GM19452 (cell line): ENCODE measurements around the gene P2RX5.
"Not testable (repeated sequence)": the region's sequence is repeated elsewhere in the genome, so short reads cannot be mapped to it uniquely, and the experiment has no call there.

Experiments
- ATAC-seq: cut with Tn5 transposase; IDR thresholded peaks from one replicate; pipeline ENCODE4 v1.9.1; 2021; ENCODE audit not compliant: unreplicated experiment

The P2RX5 gene, protein sequence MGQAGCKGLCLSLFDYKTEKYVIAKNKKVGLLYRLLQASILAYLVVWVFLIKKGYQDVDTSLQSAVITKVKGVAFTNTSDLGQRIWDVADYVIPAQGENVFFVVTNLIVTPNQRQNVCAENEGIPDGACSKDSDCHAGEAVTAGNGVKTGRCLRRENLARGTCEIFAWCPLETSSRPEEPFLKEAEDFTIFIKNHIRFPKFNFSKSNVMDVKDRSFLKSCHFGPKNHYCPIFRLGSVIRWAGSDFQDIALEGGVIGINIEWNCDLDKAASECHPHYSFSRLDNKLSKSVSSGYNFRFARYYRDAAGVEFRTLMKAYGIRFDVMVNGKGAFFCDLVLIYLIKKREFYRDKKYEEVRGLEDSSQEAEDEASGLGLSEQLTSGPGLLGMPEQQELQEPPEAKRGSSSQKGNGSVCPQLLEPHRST

DNA sequence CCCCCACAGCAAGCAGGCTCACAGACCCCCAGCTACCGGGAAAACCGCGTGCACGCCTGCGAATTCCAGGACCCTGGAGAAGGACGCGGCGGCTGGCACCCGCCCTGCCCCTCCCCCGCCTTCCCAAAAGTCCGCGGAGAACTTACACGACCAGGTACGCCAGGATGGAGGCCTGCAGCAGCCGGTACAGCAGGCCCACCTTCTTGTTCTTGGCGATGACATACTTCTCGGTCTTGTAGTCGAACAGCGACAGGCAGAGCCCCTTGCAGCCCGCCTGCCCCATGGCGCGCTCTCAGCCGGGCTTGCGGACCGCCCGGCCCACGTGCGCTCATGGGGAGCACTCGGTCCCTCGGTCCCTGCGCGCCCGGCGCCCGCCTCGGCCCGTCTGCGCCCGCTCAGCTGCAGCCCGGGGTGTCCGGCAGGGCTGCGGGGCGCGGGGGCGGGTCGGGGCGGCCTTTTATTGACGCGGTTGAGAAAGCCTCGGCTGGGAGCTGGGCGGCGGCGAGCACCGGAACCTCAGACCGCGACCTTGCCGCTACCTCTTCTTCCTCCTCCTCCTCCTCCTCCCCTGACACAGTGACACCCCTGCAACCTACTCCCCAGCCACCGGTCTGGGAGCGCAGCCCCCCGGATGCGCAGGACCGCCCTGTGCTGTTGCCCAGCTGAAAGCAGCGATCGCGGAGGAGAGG, at the start of gene P2RX5:
Gene P2RX5, minus strand, starts transcription at position 433 of the 689 bp plus-strand sequence. Its CDS starts 150 bp downstream, at position 283.
- no peak for ATAC-seq

DNA sequence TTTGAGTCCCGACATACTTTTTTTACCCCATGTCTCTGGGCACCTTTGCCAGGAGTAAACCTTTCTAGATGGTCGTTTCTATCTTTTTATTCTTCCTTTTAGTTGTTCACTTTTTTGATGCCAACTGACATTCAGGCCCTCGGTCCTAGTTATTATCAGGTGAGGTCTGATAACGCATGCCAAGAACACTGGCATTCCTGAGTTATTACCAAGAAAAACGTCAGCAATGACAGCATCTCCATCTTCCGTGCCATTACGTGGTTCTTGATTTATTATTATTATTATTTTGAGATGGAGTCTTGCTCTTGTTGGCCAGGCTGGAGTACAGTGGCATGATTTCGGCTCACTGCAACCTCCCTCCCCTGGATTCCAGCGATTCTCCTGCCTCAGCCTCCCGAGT, 49.1 kb upstream of the P2RX5 start:
- ATAC-seq: no peak

DNA sequence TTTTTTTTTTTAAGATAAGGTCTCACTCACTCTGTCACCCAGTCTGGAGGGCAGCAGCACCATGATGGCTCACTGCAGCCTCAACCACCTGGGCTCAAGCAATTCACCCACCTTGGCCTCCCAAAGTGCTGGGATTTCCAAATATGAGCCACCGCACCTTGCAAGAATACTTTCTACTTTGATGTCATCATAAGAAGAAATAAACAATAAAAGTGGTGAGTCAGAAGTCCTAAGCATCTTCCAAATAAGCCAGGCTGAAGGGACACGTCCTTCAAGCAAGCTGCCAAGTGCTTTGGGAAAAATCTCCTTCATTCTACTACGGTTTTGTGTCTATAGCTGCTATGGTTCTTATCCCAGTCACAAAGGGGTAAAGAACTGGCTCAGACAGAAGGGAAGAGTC, 48.1 kb upstream of the P2RX5 start:
- ATAC-seq: no peak

DNA sequence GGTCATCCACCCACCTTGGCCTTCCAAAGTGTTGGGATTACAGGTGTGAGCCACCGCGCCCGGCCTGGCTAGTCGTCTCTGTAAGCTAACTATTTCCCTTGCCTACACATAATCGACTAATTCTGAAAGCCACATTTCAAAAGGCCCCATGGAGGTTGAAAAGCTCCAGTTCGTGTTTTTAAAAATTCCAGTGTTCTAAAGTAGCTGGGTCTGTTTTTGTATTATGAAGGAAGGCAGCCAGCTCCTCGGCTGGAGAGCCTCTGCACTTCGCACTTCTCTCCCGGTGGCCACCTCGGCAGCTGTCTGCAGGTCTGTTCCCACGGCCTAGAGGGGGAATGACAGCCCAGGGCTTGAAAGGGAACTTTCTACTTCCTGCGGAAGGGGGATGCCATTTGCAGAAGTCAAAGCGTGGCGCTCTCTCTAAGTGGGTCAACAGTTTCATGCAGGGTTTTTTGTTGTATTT, 44.7 kb upstream of the P2RX5 start:
- peak; percentile 55 for ATAC-seq

DNA sequence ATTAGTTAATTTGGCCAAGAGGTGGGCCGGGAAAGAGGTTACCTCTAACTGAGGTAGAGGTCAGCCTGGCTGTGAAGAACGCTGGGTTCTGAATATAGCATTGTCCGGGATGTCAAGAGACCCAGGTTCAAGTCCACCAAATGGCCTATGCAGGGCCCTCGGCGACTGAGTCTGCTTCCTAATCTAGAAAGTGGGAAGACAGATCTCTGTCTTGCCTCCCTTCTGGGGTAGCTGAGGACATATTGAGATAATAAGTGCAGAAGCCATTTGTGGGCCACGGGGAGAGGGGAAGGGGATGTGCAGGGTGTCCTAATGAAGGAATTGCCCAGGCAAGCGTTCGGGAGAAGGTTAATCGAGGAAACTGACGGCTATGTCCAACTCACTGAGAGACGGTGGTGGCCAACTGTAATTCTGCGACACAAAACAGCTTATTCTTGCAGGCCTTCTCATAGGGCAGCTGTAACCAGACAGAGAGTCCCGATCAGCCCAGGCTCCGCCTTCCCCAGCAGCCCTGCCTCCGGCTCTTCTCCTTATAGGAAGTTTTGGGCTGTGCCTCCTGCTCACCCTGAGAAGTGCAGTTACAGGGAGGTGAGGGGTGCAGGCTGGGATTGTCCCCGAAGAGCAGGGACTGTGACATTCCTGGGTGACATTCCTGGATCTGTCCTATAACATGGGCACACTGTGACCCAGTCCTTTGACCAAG, 43.6 kb upstream of the P2RX5 start:
- no peak for ATAC-seq

DNA sequence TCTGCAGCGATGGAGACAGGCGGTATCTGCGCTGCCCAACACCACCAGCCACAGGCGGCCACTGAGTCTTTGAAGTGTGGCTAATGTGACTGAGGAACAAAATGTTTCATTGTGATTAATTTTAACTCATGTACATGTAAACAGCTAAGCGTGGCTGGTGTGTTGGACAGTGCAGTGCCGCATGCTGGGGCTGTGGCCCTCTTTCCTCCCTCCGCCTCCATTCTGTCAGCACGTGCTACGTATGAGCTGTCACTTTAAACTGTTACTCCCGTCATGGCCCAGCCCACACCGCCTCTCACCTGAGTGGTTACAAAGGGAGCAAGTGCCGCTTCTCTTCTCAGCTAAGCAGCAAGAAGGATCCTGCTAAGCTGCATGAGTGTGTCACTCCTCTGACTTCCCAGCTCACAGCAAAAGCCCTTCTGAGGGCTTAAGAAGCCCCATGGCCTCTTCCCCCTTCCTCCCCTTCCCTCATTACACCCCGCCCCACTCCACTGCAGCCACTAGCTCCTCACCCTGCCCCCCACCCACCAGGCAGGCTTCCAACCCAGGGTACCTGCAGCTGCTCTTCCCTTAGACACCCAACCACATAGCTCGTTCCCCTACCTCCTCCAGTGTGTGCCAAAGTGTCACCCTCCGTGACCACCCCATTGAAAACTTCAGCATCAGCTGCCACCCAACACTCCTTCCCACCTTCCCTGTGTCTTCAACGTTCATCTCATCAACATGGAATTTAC, 42.8 kb upstream of the P2RX5 start:
- no peak for ATAC-seq

DNA sequence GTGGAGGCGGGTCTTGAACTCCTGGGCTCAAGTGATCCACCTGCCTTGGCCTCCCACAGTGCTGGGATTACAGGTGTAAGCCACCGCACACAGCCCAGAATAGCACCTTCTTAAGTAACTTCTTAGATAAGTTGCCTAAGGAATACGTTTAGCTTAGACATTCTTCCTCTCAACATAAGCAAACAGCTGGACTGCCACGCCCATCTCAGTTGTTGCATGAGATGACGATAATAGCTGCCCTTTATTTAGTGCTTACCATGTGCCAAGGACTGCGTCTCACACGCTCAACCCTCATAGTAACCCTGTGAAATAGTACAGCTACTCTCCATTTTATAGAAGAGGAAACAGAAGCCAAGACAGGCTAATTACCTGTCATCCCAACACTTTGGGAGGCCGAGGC, 39.6 kb upstream of the P2RX5 start:
- ATAC-seq: no peak

DNA sequence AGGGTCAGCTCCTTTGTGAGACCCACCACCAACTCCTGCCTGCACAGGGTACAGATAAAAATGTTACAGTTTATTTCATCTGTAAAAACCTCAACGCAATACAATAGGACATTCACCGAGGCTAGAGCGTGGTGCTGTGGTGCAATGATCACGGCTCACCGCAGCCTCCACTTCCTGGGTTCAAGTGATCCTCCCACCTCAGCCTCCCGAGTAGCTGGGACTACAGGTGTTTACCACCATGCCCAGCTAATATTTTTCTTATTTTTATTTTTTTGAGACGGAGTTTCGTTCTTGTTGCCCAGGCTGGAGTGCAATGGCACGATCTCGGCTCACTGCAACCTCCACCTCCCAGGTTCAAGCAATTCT, 38.9 kb upstream of the P2RX5 start:
- not testable (repeated sequence) for ATAC-seq

DNA sequence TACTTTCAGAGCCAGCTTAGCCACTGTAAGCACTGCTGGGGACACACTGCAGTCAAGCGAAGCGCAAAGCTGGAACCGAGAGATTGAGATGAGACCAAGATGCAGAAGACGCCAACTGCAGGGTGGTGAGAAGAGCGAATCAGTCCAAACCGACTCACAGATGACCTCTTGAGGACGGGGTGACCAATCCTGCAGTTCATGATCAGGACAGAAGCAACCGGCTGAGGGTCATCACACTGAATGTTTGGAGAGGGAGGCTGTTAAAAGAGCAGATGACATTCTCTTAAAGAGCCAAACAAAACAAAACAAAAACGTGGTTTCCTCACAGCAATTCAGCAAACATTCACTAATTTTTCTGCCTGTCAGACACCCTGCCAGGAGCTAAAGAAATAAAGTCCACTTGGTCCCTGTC, 36.3 kb upstream of the P2RX5 start:
- ATAC-seq: no peak

DNA sequence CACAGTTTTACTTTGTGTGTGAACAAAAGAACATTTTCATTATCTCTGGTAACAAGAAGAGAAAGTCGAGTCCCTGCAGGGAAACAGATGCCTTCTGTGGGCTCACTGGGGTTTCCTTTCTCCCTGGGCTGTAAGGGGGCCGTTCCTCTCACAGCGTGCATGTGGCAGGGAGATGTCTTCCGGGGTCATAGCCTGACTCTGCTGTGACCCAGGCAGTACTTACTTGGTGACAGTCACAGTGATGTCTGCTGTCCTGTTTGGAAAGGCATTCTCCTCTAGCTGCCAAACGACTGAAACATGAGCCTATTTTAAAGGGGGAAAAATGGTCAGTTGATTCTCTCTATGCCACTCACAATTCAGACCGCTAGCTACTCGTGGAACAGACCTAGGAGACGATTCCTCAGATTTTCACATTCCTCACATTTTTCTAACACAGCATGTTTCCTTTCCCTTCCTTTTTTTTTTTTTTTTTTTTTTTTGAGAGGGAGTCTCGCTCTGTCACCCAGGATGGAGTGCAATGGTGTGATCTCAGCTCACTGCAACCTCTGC, 35.0 kb upstream of the P2RX5 start:
- no peak for ATAC-seq

DNA sequence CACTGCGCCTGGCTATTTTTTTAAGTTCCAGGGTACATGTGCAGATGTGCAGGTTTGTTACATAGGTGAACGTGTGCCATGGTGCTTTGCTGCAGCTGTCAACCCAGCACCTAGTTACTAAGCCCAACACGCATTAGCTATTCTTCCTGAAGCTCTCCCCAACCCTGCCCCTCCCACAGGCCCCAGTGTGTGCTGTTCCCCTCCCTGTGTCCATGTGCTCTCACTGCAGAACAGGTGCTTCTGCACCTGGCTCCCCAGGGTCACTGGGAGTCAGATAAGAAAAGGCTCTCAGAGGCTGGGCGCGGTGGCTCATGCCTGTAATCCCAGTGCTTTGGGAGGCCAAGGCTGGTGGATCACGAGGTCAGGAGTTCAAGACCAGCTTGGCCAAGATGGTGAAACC, 33.9 kb upstream of the P2RX5 start:
- no peak for ATAC-seq

DNA sequence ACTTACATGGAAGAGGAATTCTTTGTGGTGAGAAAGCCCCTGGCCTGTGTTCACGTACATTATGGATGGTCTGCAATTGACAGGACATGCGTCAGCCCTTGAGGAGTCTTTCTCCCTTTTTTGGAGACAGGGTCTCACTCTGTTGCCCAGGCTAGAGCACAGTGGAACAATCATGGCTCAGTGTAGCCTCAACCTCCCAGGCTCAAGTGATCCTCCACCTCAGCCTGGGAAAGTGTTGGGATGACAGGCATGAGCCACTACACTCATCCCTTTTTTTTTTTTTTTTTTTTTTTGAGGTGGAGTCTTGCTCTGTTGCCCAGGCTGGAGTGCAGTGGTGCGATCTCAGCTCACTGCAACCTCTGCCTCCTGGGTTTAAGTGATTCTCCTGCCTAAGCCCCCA, 32.1 kb upstream of the P2RX5 start:
- ATAC-seq: not testable (repeated sequence)

DNA sequence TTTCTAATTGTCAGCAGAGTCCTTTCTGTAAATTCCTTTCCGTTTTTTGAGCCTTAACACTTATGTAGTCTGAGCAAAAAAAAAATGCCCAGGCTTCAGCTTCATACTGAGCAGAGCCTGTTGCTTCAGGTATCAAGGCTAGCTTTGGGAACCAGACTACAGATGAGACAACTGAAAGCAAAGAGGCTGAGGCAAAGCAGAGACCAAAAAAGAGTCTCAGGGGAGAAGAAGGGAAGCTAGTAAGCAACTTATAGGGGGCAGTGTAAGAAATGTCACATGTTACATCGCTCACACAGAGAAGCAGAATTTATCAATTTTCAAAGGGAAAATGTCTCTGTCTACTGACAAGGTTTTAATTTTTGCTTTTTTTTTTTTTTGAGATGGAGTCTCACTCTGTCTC, 31.1 kb upstream of the P2RX5 start:
- ATAC-seq: no peak

DNA sequence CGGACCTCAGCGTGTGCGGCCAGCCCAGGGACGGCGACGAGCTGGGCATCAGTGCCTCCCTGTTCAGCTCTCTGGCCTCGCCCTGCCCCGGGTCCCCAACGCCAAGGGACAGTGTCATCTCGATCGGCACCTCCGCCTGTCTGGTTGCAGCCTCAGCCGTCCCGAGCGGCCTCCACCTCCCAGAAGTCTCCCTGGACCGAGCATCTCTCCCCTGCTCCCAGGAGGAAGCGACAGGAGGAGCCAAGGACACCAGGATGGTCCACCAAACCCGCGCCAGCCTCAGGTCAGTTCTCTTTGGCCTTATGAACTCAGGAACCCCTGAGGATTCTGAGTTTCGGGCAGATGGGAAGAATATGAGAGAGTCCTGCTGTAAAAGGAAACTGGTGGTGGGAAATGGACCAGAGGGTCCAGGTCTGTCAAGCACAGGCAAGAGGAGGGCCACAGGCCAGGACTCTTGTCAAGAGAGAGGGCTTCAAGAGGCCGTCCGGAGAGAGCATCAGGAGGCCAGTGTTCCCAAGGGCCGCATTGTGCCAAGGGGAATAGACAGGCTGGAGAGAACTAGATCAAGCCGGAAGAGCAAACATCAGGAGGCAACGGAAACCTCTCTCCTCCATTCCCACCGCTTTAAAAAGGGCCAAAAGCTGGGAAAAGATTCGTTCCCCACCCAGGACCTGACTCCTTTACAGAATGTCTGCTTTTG, 28.6 kb upstream of the P2RX5 start:
- ATAC-seq: no peak

DNA sequence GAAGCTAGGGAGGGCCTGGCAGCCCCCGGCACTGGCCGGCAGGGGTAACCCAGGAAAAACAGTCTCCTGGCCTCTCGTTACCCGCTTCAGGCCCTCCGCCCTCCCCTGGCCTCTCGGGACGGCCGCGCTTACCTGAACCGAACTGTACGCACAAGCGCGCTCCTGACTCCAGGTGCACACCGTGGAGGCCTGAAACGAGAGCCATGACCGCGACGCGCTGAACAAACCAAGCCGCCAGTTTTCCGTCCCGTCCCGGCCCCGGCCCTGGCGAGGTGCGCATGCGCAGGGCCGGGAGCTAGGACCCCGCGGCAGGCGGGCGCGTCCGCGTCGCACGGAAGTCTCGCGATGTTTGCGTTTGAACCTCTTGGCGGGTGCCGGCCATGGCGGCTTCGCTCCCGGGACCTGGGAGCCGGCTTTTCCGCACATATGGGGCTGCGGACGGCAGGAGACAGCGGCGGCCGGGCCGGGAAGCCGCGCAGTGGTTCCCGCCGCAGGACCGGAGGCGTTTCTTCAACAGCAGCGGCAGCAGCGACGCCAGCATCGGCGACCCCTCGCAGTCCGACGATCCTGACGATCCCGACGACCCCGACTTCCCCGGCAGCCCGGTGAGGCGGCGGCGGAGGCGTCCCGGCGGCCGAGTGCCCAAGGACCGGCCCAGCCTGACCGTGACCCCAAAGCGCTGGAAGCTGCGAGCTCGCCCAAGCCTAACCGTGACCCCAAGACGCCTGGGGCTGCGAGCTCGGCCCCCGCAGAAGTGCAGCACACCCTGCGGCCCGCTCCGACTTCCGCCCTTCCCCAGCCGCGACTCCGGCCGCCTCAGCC, 27.8 kb upstream of the P2RX5 start, which contains the start of gene HASPIN:
Gene HASPIN, plus strand, starts transcription at position 348 of the 822 bp plus-strand sequence. Its CDS starts 33 bp downstream, at position 381.
- ATAC-seq: peak; percentile 81

DNA sequence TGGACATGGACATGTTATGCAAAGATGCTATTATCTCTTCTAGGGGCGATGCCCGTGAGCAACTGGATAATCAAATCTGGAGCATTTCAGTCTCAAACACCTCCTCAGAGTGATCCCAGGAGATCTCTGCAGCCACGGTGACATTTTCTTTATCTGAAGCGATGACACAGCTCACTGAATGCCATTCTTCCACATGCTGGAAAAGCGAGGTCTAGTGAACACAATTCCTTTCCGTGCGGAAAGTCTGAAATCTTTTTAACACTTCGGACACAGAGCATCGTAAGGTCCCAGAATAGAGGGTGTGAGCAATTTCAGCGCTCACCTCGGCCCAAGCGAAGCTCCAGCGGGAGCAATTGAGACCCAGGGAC, 27.2 kb upstream of the P2RX5 start:
- ATAC-seq: no peak

DNA sequence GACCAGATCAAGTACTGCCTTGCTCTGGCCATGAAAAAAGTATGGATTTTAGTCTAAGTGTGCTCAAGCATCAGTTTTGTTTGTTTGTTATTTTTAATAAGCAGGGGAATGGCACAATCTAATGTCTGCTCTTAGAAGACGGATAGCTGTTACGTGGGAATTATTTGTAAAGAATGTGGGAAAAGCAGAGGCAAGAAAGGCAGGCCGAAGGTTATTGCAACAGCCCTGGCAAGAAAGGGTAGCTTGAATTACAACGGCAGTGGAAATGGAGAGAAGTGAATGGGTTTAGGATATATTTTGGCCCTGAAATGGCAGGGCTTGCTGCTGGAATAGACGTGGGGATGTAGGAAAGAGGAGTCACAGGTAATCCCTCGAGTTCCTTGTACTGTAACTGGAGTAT, 26.8 kb upstream of the P2RX5 start:
- ATAC-seq: no peak

DNA sequence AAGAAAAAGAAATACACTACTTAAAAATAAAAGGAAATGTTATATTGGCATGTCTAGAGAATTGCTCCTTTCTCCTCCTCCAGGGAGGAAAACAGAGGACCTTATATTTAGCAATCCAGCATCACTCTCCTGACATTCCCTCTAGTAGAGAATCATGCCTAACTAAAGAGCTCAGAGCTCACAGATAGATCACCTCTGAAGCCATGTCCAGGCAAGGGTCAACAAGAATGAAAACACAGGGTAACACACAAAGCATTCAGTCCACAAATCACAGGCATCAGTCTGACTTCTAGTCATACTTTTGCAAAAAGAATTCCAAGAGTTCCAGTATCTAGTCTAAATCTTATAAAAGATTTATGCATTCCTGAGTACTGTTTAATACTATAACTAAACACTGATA, 23.3 kb upstream of the P2RX5 start:
- no peak for ATAC-seq

DNA sequence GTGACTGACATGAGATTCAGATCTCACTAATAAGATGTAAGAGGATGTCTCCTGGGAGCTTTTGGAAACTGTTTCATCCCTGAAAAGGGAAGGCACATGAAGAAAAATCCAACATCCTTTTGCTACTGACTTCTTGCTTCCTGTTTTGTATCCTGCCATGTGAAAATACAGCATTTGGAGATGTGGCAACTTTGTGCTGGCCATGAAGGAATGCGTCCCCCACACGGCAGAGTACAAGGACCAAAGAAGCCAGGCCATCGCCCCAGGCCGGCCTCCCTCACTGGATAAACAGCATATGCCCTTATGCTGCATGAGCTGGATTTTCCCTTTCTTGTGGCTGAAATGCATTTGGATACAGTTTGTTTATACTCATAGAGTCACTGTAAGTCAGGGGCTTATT, 22.2 kb upstream of the P2RX5 start:
- no peak for ATAC-seq
